ENCODE results near the gene AKR1A1.
"Not testable (repeated sequence)": the region's sequence is repeated elsewhere in the genome, so short reads cannot be mapped to it uniquely, and the experiment has no call there.

Gene AKR1A1

GRCh38 chr1:45550401-45551351 lies at the start of gene AKR1A1:
TSS of gene AKR1A1 (plus strand) at chr1:45550826. CDS start at chr1:45561795, 10,969 bp downstream.
- peak within 1 kb of the TSS; percentile 96 for H3K4me3 Mint-ChIP-seq
- peaks cover 37% of the 10 kb centered on the region for H3K36me3 Mint-ChIP-seq (ENCODE audit: low read depth)
- peak; percentile 94 for DNase-seq
- no peaks in the 10 kb centered on the region for H3K9me3 Mint-ChIP-seq
- peak within 1 kb of the TSS; percentile 98 for H3K27ac Mint-ChIP-seq
- no peaks in the 10 kb centered on the region for H3K27me3 Mint-ChIP-seq
- H3K4me1 Mint-ChIP-seq (ENCODE audit: low read depth) = peaks cover 22% of the 10 kb centered on the region

GRCh38 chr1:45501505-45501859 lies 49.1 kb upstream of the AKR1A1 start:
- Mint-ChIP-seq H3K27me3 (no peaks in the 10 kb centered on the region), H3K4me3 (peak overlapping the region; percentile 92), H3K9me3 (no peaks in the 10 kb centered on the region), H3K4me1 (ENCODE audit: low read depth) (peaks cover 39% of the 10 kb centered on the region), H3K27ac (no peak overlapping the region), H3K36me3 (ENCODE audit: low read depth) (peaks cover 28% of the 10 kb centered on the region)
- DNase-seq = no peak

GRCh38 chr1:45503462-45504360 lies 46.9 kb upstream of the AKR1A1 start:
- Mint-ChIP-seq H3K27me3 (no peaks in the 10 kb centered on the region), H3K4me3 (no peak overlapping the region), H3K4me1 (ENCODE audit: low read depth) (peaks cover 37% of the 10 kb centered on the region), H3K36me3 (ENCODE audit: low read depth) (peaks cover 42% of the 10 kb centered on the region), H3K9me3 (no peaks in the 10 kb centered on the region), H3K27ac (no peak overlapping the region)
- DNase-seq = no peak

- Mint-ChIP-seq H3K27ac (no peak overlapping the region), H3K27me3 (no peaks in the 10 kb centered on the region), H3K4me1 (ENCODE audit: low read depth) (peaks cover 10% of the 10 kb centered on the region)
Observed at GRCh38 chr1:45507195-45507594, 43.4 kb upstream of the AKR1A1 start.

GRCh38 chr1:45507893-45508292 lies 42.7 kb upstream of the AKR1A1 start:
- Mint-ChIP-seq H3K4me1 (ENCODE audit: low read depth) (peaks cover 9% of the 10 kb centered on the region), H3K27me3 (no peaks in the 10 kb centered on the region), H3K9me3 (no peaks in the 10 kb centered on the region), H3K4me3 (no peak overlapping the region), H3K36me3 (ENCODE audit: low read depth) (peaks cover 63% of the 10 kb centered on the region), H3K27ac (peak overlapping the region; percentile 19)
- DNase-seq = no peak

More at GRCh38 chr1:45507195-45507594, 43.4 kb upstream of the AKR1A1 start:
- no peak for DNase-seq
- Mint-ChIP-seq H3K9me3 (no peaks in the 10 kb centered on the region), H3K36me3 (ENCODE audit: low read depth) (peaks cover 59% of the 10 kb centered on the region), H3K4me3 (no peak overlapping the region)

GRCh38 chr1:45508295-45509151 lies 42.1 kb upstream of the AKR1A1 start:
- Mint-ChIP-seq H3K4me3 (no peak overlapping the region), H3K9me3 (no peaks in the 10 kb centered on the region), H3K27me3 (no peaks in the 10 kb centered on the region), H3K36me3 (ENCODE audit: low read depth) (peaks cover 67% of the 10 kb centered on the region), H3K4me1 (ENCODE audit: low read depth) (peaks cover 9% of the 10 kb centered on the region), H3K27ac (peak overlapping the region; percentile 19)
- no peak for DNase-seq

GRCh38 chr1:45510036-45510971 lies 40.3 kb upstream of the AKR1A1 start:
- no peaks in the 10 kb centered on the region for H3K9me3 Mint-ChIP-seq
- H3K27me3 Mint-ChIP-seq = no peaks in the 10 kb centered on the region
- peaks cover 77% of the 10 kb centered on the region for H3K36me3 Mint-ChIP-seq (ENCODE audit: low read depth)
- peaks cover 13% of the 10 kb centered on the region for H3K4me1 Mint-ChIP-seq (ENCODE audit: low read depth)
- peak overlapping the region; percentile 69 for H3K27ac Mint-ChIP-seq
- no peak for DNase-seq
- H3K4me3 Mint-ChIP-seq = no peak overlapping the region

GRCh38 chr1:45510972-45511527 lies 39.6 kb upstream of the AKR1A1 start:
- Mint-ChIP-seq H3K4me1 (ENCODE audit: low read depth) (peaks cover 18% of the 10 kb centered on the region), H3K4me3 (no peak overlapping the region), H3K27me3 (no peaks in the 10 kb centered on the region), H3K36me3 (ENCODE audit: low read depth) (peaks cover 82% of the 10 kb centered on the region), H3K9me3 (no peaks in the 10 kb centered on the region), H3K27ac (peak overlapping the region; percentile 69)
- no peak for DNase-seq

- peak; percentile 57 for DNase-seq
- Mint-ChIP-seq H3K36me3 (ENCODE audit: low read depth) (peaks cover 96% of the 10 kb centered on the region), H3K27ac (peak overlapping the region; percentile 78), H3K4me3 (no peak overlapping the region), H3K9me3 (no peaks in the 10 kb centered on the region), H3K4me1 (ENCODE audit: low read depth) (peaks cover 31% of the 10 kb centered on the region), H3K27me3 (no peaks in the 10 kb centered on the region)
Observed at GRCh38 chr1:45512641-45513054, 38.0 kb upstream of the AKR1A1 start.

- peak overlapping the region; percentile 77 for H3K27ac Mint-ChIP-seq
- peaks cover 93% of the 10 kb centered on the region for H3K36me3 Mint-ChIP-seq (ENCODE audit: low read depth)
- DNase-seq, H3K27me3 Mint-ChIP-seq, H3K9me3 Mint-ChIP-seq, H3K4me3 Mint-ChIP-seq: not testable (repeated sequence)
- peaks cover 34% of the 10 kb centered on the region for H3K4me1 Mint-ChIP-seq (ENCODE audit: low read depth)
Observed at GRCh38 chr1:45513532-45514260, 36.9 kb upstream of the AKR1A1 start.

GRCh38 chr1:45516036-45516435 lies 34.6 kb upstream of the AKR1A1 start:
- Mint-ChIP-seq H3K4me3 (no peak overlapping the region), H3K27ac (peak overlapping the region; percentile 78), H3K9me3 (no peaks in the 10 kb centered on the region), H3K4me1 (ENCODE audit: low read depth) (peaks cover 49% of the 10 kb centered on the region), H3K27me3 (no peaks in the 10 kb centered on the region), H3K36me3 (ENCODE audit: low read depth) (peaks cover 92% of the 10 kb centered on the region)
- DNase-seq = no peak

GRCh38 chr1:45516465-45516864 lies 34.2 kb upstream of the AKR1A1 start:
- Mint-ChIP-seq H3K27ac (peak overlapping the region; percentile 78), H3K4me3 (no peak overlapping the region), H3K4me1 (ENCODE audit: low read depth) (peaks cover 47% of the 10 kb centered on the region), H3K27me3 (no peaks in the 10 kb centered on the region), H3K9me3 (no peaks in the 10 kb centered on the region), H3K36me3 (ENCODE audit: low read depth) (peaks cover 92% of the 10 kb centered on the region)
- DNase-seq = no peak

Data from activated T-cell treated with anti-CD3 and anti-CD28 coated beads, Interleukin-2, amount 50 U/mL, for 24 hours (primary cell).